Measurements from ENCODE around the gene ATP8B1. TPM values are rescaled to one million over a fixed set of nuclear protein-coding genes. Genes with fewer than 3 reads are reported as not detected.

Gene ATP8B1
- total and polyA plus RNA-seq, 2 donors (not counting 3 experiments of a cell fraction or from before 2014, with no cell fraction given), result 49.3 to 100 TPM

DNA sequence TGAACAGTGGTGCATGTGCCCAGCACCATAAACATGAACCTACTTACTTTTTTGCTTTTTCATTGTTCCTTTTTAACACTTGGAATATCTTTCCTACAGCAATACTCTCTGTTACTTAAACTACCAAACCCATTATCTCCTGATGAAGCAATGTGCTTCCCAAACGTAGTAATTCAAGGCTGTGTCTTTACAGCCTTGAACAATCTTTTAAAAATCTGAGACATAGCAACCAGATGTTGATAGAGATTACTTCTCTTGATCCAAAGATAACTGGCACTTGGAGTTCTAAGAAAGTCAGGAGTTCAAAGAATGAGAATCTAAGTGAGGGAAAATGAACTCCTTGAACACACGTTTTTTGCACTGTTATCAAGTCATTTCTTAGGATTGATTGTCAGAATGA is 40.4 kb downstream of the ATP8B1 start:
- Histone ChIP-seq H3K9me3 (replicated peaks; ENCODE audit: control insufficient read depth, insufficient read depth, low read length) (no peaks in the 10 kb centered on the region), H3K36me3 (ENCODE audit: control insufficient read depth in 2 of 2, extremely low read depth in 1 of 2, insufficient read depth in 2 of 2, low read length in 2 of 2) (peaks cover 5 to 11% of the 10 kb centered on the region in 2 experiments), H3K4me2 (ENCODE audit: insufficient read depth, low read length) (no peak overlapping the region), H3K79me2 (ENCODE audit: control insufficient read depth, insufficient read depth, low read length) (peaks cover 34% of the 10 kb centered on the region), H3K9me1 (replicated peaks; ENCODE audit: control insufficient read depth, extremely low read depth, insufficient read depth, low read length) (peaks cover 5% of the 10 kb centered on the region), H3K4me3 (replicated peaks in 1 of 3; ENCODE audit: insufficient read depth in 1 of 3, low read depth in 1 of 3, low read length in 3 of 3) (no peak overlapping the region), H2AFZ (ENCODE audit: low read depth, low read length) (no peak overlapping the region), H3K4me1 (ENCODE audit: control insufficient read depth, extremely low read depth, insufficient read depth, low read length) (peaks cover under 1% of the 10 kb centered on the region), H4K20me1 (replicated peaks; ENCODE audit: control insufficient read depth, extremely low read depth, insufficient read depth, low read length) (peaks cover 3% of the 10 kb centered on the region), H3K27ac (ENCODE audit: insufficient read depth, low read depth, low read length) (no peak overlapping the region), H3K27me3 (ENCODE audit: control insufficient read depth in 2 of 2, insufficient read depth in 2 of 2, low read length in 2 of 2) (no peaks in the 10 kb centered on the region), H3K9ac (replicated peaks; ENCODE audit: extremely low read depth, insufficient read depth, low read length) (no peak overlapping the region)
- POLR2A ChIA-PET, result no interaction called here
- FAIRE-seq, result no peak
- TF ChIP-seq POLR2A (IDR thresholded peaks at IDR 0.05; ENCODE audit: low read depth, low read length), result no peak
- no peak for TF ChIP-seq JUN (IDR thresholded peaks at IDR 0.05; ENCODE audit: borderline replicate concordance, insufficient read depth, insufficient read length, low read depth)
- TF ChIP-seq, protein P1, sequence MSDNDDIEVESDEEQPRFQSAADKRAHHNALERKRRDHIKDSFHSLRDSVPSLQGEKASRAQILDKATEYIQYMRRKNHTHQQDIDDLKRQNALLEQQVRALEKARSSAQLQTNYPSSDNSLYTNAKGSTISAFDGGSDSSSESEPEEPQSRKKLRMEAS (IDR thresholded peaks at IDR 0.05; ENCODE audit: insufficient read depth, insufficient read length), result no peak
- no peak for TF ChIP-seq EZH2 (IDR thresholded peaks at IDR 0.05; ENCODE audit: borderline replicate concordance, low read depth, low read length, severe bottlenecking)
- TF ChIP-seq, protein P2, sequence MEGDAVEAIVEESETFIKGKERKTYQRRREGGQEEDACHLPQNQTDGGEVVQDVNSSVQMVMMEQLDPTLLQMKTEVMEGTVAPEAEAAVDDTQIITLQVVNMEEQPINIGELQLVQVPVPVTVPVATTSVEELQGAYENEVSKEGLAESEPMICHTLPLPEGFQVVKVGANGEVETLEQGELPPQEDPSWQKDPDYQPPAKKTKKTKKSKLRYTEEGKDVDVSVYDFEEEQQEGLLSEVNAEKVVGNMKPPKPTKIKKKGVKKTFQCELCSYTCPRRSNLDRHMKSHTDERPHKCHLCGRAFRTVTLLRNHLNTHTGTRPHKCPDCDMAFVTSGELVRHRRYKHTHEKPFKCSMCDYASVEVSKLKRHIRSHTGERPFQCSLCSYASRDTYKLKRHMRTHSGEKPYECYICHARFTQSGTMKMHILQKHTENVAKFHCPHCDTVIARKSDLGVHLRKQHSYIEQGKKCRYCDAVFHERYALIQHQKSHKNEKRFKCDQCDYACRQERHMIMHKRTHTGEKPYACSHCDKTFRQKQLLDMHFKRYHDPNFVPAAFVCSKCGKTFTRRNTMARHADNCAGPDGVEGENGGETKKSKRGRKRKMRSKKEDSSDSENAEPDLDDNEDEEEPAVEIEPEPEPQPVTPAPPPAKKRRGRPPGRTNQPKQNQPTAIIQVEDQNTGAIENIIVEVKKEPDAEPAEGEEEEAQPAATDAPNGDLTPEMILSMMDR (IDR thresholded peaks at IDR 0.05; ENCODE audit: extremely low read depth in 1 of 2, insufficient read depth in 1 of 2, low read depth in 1 of 2, low read length in 2 of 2), result no peak
- no peak for TF ChIP-seq GATA2 (IDR thresholded peaks at IDR 0.05; ENCODE audit: insufficient read depth, insufficient read length, low read depth, low read length)
- no peak for TF ChIP-seq MYC (IDR thresholded peaks at IDR 0.05; ENCODE audit: low read depth, low read length)
- CTCF ChIA-PET, result interaction anchor here (1.0 kb wide), 1 partner anchor 8 kb away, joined by 3 read pairs; no protein-coding TSS in a partner anchor
- dilution Hi-C loops (cut with MboI; ENCODE audit: extremely low pct_ligation_motif_present, low sequenced_read_pairs) (no loop called here), intact Hi-C loops (cut with micrococcal nuclease) (no loop called here)
- BruUV-seq (replicated peaks), result no TSS peak
- no peak for DNase-seq (ENCODE audit: low read depth, low spot score)

Data from endothelial cell of umbilical vein (primary cell).